Islet precursor cell (in vitro differentiated cells): ENCODE measurements around the gene TNS1.
"Not testable (repeated sequence)": the region's sequence is repeated elsewhere in the genome, so short reads cannot be mapped to it uniquely, and the experiment has no call there.

Experiments used
- DNase-seq: peaks from one replicate; pipeline ENCODE4 v3.0.0-alpha.2; 2018

The TNS1 gene

DNA sequence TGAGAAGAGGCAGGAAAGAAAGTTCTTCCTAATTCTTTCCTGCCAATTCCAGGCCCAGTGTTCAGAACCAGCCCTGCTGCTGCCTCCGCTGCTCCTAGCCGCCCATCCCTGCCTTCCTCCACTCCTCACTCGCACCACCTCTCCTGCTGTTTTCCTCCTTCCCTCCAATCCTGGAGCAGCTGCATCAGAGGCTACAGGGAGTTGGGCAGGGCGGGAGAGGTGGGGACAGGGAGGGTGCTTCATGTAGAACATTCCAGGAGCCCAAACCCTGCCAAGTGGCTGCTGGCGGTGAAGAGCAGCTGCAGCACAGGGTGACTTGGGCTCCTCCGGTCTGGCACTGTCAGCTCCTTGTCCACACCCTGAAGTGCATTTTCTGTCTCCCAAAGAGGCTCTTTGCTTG lies 176.3 kb downstream of the TNS1 start:
- no peak for DNase-seq

DNA sequence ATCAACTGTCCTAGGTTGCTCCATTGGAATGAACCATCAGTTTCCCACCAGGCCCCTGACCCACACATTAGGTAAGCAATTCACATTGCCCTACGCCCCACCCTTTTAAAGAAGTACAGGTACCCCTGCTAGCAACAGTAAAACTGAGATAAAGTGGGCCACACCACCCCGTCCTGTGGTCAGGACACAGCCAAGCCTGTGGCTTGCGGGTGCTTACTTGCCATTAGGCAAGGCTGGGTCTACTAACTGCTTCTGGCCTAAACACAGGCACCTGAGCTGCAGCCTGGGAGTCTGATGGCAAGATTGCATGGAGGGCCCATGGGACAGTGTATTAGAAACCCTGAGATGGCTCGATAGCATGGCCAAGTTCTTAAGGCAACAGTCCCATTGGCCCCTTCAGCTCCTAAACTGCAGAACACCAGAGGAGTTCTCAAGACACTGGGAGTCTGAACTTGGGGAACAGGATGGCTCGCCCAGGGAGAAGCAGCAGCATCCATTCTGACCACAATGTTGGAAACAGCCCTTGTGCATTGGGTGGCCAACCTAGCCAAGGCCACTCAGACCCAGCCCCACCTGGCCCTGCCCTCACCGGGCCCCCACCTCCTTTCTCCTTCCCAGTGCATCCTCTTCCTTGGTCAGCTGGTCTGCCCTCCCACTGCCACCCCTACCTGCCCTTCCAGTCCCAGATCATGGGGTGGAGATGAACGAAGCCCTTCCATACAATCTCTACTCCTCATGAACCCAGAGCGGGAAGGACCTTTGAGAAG lies 177.1 kb downstream of the TNS1 start:
- DNase-seq: no peak

DNA sequence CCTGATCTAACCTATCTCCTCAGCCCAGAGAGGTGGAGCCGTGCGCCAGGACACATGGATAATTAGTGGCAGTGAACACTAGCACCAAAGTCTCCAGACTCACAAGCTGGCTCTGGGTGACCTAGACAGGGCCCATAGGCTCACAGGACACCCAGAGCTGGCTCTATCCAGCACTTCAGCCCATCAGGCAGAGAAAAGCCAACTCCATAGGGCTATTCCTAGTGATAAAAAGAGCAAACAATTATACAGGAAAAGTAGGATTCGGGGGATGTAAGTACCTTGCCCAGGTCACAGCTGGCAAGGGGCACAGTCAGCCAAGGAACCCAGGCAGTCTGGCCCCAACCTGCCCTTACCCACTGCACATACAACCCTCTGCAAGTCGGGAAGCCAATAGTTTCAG lies 178.6 kb downstream of the TNS1 start:
- DNase-seq: no peak

DNA sequence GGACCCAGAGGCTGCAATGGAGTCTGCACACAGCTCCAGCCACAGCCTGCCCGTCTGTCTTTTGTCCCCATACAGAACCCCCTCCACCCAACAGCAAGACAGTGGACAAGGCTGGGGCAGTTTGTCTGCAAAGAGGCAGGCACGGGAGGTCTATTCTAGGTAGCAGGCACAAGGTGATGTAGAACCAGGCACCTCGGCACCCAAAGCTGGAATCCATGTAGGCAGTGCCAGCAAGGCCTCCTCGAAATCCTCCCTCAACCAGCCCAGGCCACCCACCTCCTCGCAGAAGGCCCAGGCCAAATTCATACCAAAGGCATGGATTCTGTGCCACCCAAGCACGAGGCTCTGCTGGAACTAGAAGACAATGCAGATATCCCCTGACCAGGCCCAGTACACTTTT lies 179.2 kb downstream of the TNS1 start:
- no peak for DNase-seq

DNA sequence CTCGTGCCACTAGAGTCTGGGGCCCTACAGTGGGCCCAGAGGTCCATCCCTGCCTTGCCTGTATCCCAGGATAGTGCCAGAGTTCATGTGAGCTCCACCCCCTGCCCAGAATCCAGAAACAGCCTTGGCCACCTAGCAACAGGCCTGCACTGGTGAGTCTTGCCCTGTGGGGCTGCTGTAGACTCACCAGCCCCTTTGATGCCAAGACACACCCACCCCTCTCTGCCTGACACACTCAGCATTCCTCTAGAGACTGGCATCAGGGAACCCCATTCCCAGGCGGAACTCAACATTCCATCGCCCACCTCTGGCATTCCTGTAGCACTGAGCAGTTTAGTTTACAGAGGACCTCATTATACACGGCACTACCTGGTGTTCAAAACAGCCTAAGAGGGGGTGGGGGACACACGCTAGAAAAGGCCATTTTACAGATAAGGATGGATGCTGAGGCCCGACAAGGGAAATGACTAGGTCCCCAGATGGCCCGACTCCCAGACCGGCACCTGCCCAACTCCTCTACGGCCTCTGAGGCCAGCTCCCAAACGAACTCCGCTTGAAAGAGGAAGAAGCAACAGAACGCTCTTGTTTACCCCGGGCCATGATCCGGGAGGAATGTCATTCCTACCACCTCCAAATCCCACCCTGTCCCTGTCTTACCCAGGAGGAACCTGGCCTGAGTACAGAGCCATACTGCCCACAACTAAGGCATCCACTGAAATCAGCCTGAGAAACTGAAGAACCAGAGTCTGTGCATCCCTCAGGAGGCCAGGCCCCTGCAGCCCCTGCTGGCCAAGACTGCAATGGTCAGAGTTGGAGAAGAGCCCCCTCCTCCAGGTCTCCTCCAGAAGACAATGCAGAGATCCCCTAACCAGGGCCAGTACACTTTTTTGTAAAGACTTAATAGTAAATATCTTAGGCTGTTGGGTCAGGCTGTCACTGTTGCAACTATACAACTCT lies 180.2 kb downstream of the TNS1 start:
- no peak for DNase-seq

DNA sequence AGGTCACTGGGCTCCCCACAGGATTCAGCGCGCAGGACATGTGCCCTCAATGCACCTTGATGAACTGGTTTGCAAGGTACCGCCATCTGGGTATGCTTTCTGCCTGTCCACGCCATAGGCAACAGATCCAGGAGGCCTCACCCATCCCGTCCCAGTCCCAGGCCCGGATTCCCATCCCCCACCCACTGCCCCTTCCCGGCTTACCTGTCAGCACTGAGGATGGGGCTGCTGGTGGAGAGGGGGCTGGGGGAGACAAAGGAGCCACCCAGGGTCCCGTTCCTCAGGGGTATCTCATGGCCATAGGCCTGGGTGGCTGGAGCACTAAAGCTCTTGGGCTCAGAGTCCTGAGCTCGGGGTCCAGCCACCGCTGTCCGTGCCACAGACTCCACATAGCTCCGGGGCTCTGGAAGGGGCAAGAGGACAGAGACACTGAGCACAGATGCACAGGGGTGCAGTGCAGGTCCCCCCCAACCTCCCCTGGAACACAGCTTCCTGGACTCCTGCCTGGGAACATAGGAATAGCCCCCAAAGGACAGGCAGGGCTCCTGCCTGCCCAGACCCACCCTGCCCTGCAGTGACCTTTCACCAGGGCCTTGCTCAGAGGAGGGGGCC lies 181.2 kb downstream of the TNS1 start:
- no peak for DNase-seq

DNA sequence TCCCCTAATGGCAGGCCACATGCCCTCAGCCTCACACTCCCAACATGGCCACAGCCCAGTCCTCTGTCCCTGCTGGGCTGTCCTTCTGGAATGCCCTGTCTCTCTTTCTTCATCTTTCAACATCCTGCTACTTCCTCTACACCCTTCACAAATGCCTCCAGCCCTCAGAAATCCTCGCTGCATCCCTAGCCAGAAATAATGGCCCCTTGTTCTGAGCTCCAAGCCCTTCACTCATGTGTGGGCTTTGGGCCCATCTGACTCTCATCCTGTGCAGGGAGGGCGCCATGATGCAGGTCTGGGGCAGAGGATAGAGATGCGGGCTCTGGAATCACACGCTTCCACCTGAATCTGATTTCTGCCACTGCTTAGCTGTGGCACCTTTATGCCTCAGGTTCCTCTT lies 181.9 kb downstream of the TNS1 start:
- no peak for DNase-seq

DNA sequence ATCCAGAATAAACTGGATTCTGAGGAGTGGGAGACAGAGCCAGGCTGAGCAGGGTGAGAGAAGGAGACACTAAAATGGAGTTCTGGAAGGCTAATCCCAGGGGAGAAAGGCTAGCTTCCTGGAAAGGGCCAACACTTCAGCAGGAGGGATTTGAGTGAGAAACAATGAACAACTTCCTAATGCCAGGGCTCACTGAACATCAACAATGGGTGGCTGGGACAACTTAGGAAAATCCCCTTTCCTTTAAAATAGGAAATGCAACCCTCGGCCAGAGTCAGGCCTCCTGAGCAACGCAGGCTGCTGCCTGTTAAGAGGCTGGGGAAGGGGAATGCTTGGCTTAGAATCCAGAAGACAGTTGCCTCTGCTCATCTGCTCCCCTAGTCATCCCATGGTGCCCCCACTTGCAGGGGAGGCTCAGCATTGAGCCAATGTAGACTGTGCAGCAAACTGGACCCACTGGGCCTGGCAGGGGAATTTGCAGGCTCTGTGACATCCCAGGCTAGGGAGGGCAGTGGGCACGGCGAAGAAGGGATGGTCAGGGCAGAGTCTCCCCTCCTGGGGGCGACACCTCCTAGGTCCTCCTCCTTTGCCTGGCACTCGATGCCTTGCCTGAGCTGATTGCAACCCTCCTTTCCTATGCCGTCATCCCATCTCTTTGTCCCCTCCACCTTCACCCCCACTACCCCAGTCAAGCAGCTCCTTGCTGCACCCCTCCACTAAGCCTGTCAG lies 182.5 kb downstream of the TNS1 start:
- no peak for DNase-seq

DNA sequence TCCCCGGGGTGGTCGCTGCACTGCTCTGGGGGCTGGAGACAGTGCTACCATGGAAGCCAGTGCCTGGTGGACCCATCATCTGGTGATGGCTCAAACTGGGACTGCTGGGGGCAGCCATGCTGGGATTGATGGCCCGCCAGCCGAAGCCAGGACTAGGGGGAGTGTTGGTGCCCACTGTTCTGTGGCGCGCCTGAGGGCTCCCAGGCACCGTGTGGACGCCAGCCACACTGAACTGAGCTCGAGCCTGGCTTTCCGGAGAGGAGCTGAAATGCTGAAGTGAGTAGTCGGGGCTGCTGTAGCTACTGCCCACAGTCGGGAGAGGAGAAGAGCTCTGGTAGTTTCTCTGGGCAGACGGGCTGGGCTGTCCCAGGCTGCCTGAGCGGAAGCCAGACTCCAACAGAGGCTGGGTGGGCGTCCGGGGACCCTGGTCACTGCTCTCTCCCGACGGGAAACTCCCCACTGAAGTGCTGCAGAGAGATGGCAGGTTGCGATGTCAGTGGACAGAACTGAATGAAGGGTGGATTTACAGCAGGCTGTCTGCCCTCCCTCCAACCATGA lies 184.4 kb downstream of the TNS1 start:
- no peak for DNase-seq

GRCh38 chr2:217817466-217818292 lies 185.1 kb downstream of the TNS1 start:
- DNase-seq: no peak

- DNase-seq: peak; percentile 81
Observed at GRCh38 chr2:217816396-217816869, 186.4 kb downstream of the TNS1 start.

- no peak for DNase-seq
Observed at GRCh38 chr2:217813828-217814227, 189.0 kb downstream of the TNS1 start.

- DNase-seq: no peak
Observed at GRCh38 chr2:217812170-217812569, 190.6 kb downstream of the TNS1 start.

GRCh38 chr2:217810260-217810659 lies 192.5 kb downstream of the TNS1 start:
- no peak for DNase-seq

DNA sequence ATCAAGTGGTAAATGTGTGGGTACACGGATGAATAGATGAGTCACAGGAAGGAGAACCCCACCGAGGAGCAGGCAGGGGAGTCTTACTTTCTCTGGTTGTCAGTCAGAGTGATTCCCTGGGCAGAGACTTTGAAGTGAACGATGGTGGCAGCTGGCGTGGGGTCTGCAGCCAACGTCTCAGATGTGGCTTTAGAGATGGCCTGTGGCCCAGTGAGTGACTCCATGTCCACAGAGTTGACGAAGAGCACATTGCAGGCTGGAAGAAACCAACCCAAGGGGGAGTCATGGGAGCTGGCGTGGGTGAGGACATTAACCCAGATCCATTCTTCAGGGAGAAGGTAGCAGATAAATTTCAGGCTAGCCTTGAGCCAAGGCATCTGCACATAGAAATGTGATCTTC lies 193.1 kb downstream of the TNS1 start:
- DNase-seq: no peak

DNA sequence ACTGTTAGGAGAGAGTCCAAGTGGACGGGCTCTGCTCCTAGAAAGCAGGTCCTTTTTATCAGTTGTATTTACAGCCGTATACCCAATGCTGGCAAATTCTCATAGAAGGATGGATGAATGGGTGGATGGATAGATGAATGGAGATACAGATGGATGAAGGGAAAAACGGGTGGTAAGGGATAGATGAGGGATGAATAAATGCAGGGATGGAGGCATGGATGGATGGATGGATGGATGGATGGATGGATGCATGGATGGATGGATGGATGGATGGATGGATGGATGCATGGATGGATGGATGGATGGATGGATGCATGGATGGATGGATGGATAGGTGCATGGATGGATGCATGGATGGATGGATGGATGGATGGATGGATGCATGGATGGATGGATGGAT lies 193.8 kb downstream of the TNS1 start:
- DNase-seq: not testable (repeated sequence)

DNA sequence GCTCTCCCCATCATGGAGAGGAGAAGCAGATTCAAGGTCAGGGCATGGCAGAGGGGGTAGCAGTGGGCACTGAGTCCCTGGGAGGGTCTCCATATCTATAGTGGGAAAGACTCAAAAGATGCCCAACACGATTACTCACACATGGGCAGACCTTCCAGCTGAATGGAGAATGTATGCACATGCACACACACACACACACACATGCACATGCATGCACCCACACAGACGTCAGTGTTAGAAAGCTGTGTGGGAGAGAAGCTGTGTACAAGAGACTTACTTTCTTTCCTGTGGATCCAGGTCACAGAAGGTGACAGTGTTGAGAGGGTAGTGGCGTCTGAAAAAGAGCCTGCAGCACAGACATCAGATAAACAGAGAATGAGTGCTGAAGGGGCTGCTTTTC lies 194.5 kb downstream of the TNS1 start:
- no peak for DNase-seq

GRCh38 chr2:217807753-217808152 lies 195.0 kb downstream of the TNS1 start:
- no peak for DNase-seq

GRCh38 chr2:217807025-217807424 lies 195.8 kb downstream of the TNS1 start:
- DNase-seq: no peak

- no peak for DNase-seq
Observed at GRCh38 chr2:217806482-217806765, 196.4 kb downstream of the TNS1 start.

DNA sequence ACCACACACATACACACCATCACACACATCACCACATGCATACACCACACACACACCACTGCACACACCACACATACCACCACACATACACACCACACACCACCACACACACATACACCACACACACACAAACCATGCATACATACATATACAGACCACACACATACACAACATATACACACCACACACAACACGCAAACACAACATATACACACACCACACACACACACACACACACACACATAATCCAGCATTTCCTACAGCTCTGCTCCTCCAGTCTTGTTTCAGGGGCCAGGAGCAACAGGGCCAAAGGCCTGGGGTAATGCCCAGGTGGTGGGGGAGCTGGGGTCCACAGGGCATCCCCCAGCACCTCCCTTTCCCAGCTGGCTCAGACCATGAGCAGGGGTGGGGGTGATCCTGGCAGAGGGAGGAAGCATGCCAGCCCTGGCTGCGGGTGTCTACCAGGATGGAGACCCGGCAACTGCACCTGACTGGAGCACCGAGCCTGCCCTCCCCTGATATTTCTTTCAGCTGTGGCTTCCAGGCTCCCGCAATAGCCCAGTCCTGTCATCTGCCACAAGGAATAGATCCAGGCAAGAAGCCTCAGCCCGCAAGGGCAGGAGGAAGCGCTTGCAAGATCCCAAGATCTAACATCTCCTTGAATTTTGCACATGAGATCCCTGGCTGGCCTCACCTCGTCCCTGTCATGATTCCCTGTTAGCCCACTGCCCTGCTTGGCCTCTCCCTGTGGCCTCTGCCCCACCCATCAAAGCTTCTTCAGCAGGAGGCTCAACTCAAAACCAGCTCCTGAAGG lies 196.9 kb downstream of the TNS1 start:
- DNase-seq: no peak
